Hepatocyte (in vitro differentiated cells): ENCODE results near the gene TNFSF13B.

Experiments used
- CTCF ChIP-seq: fragments of 200-600 bp; sonication (generic); IDR thresholded peaks from 2 replicates; pipeline ENCODE4 v1.5.1; 2016; ENCODE audit warnings: antibody characterized with exemption, mild to moderate bottlenecking; ENCODE audit not compliant: poor library complexity
- EZH2 ChIP-seq: fragments of 200-600 bp; sonication (generic); IDR thresholded peaks from 2 replicates; pipeline ENCODE4 v1.6.1; 2016; ENCODE audit warnings: antibody characterized with exemption, mild to moderate bottlenecking, borderline replicate concordance
- EZH2phosphoT487 ChIP-seq: fragments of 200-600 bp; sonication (generic); IDR thresholded peaks from one replicate; pipeline ENCODE4 v1.6.1; 2018; ENCODE audit warnings: antibody characterized with exemption, mild to moderate bottlenecking, low read depth, moderate library complexity; ENCODE audit not compliant: unreplicated experiment, severe bottlenecking

- TF ChIP-seq CTCF (no peak), EZH2phosphoT487 (no peak), EZH2 (no peak)
These were observed 5.7 kb upstream of the TNFSF13B start for GRCh38 chr13:108263621-108264355.
